ENCODE data around the gene HIPK2.

The HIPK2 gene

DNA sequence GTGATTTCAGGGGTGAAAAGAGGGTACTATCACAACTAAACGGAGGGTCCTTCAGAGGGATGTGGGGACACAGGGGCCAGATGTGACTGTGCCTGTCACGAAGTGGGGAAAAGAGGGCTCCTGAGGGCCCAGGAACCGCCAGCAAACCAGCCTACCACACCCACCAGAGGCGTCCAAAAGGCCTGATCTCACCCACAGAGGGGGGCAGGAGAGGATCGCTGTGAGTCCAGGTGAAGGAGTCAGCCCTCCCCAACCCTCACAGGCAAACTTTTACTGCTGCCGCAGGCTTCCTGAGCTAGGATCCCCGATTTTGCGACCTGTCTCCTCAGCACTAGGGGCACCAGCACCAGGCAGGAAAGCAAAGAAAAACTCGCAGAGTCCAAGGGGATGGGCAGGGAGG is 64.7 kb downstream of the HIPK2 start:
- no peak for DNase-seq

DNA sequence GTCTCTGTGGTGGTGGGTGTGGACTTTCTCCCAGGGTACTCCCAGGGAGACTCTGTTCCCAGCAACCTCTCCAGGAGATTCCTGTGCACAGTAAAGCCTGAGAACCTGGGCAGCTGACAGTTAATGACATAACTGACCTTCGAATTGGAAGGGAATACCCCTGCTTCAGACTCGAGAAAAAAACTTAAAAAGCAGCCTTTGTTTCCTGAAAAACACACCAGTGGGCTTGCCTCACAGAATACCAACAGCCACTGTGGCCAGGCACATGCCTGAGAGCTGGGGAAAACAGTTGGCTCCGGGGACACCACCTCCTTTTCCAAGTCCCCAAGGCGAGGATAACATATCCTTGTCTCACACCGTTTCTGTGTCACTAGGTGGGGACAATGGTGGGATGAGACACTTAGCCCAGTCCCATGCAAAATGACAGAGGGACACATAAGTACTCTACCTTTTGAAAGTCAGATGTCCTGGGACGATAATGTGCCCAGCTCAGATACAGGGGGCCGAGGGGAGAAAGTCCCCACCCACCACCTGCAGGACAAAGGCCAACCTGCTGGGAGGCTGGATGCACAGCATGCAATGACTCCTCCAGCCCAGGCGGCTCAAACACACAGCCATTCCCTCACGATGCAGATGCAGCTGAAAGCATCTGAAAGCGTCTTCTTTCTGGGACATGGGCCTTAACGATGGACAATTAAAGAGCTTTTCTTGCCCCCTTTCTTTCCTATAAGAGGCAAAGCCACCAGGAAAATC is 65.6 kb downstream of the HIPK2 start:
- DNase-seq: no peak

DNA sequence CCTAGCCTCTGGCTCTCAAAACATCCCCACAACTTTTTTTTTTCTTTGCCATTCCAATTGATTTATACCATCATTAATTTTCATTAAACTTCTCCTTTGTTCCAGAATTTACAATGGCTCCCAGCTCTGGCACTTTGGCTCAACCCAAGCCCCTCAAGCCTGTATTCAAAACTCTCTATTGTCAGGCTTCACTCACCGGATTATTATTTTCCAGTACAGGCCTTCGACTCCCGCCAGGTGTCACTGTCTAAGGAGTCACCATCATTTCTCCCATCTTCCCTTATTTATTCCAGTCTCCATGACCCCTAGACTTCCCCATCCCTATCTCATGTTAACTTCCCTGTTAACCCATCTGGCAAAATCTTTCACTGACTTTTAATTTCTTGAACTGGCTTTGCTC is 67.8 kb downstream of the HIPK2 start:
- no peak for DNase-seq

DNA sequence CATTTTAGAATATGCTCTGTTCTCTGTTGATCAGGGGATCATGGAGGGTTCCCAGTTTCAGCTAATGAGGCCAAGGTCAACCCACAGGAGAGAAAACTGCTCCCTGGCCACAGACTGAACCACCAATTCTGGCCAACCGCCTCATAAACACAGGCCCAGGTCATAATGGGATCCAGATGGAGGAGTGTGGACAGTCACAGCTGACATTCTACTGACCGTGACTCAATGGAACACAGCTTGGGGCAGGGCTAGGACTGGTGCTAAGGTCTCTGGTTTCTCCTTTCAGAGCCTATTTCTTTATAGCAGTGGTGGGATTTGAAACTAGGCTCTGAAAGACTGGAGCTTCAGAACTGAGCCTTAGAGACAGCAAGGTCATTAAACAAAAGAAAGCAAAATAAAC is 68.3 kb downstream of the HIPK2 start:
- DNase-seq: no peak

DNA sequence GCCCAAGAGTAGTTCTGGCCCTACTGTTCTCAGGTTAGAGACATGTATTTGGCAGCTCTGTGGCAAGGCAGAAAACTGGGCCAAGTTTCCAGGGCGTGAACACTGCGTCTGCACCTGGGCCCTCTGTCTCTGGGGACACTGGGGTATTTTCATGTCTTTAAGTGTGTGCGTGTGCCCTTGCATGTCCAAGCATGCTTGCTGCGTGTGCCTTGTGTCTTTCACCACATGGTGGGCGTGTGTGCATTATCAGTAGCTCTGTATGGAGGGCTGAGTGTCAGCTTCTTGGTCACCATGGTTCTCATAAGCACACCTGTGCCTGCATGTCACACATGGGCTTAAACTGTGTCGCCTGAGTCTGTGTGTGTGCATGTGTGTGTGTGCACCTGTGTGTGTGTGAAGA is 69.3 kb downstream of the HIPK2 start:
- no peak for DNase-seq

DNA sequence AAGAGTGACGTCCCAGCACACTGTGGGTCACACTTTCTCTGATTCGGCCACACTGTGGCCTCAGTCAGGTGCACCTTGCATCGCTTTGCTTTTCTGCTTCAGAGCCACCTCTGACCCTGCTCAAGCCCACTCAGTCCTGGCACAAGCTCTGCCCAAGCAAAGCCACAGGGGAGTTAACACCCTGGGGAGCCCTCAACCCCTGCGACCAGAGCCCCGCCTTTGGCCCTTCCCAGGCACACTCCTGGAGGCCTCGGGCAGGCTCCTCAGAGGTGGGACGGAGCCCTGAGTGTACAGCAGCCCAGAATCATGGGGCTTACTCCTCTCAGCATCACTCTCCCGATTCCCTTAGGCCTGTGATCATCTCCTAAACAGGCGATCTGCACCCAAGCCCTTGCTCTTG is 71.0 kb downstream of the HIPK2 start:
- no peak for DNase-seq

DNA sequence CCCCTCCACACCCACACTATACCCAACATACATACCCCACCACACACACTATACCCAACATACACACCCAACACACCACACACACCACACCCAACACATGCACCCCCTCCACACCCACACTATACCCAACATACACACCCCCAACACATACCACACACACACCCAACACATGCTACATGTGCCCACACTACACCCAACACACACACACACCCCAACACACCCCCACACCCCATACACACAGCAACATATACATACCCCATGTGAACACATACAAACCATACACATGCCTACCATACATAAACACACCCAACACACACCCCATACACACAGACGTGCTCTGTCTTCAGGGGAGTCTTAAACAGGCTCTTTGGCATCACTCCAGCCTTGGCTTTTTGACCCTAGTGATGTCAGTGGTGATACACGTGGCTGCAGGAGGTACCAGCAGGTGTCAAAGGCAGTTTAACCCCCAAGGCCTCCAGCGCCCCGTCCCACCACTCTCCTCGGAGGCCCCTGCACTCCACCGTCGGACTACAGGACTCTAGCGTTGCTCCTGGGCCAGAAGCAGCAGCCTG is 73.4 kb downstream of the HIPK2 start:
- no peak for DNase-seq

DNA sequence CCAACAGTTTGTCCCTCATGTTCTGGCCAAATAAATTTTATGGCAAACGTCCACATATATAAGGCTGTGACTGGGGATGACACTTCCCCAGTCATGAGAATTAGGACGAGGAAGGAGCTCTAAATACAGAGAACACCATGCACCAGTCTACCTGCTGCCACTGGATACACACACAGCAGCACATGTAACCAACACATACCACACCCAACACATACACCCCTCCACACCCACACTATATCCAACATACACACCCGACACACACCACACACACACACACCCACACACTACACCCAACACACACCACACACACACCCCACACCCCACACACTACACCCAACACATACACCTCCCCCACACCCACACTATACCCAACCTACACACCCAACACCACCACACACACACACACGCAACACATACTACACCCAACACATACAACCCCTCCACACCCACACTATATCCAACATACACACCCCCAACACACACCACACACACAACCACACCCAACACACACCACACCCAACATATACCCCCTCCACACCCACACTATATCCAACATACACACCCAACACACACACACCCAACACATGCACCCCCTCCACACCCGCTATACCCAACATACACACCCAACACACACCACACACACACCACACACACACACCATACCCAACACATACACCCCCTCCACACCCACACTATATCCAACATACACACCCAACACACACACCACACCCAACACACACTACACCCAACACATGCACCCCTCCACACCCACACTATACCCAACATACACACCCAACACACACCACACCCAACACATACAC is 74.1 kb downstream of the HIPK2 start:
- no peak for DNase-seq

DNA sequence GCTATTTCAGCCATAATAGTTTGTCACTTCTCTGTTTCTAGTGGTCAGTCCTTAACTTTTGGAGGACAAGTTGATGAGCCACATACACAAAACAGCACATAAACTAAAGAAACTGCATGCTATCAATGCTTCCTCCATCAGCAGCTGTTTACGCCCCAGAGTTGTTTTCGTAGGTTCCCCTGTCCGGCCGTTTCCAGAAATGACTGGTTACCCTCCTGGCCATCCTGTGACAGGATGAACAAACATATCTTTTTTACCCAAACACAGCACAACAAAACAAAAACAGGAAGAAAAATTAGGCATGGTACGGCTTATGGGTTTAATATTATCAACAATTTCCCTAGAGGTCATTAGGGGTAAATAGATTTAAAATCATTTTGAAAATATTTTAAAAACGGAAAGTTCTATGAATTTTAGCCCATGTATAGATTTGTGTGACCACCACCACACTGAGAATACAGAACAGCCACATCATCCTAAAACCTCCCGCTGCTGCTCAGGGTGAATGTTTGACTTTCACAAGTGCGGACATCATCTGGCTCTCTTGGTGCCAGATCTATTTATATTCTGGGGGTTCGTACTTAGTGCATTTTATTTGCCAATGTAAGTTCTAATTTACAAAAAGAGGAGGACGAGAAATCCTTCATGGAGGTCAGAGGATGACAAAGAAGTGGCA is 74.8 kb downstream of the HIPK2 start:
- no peak for DNase-seq

DNA sequence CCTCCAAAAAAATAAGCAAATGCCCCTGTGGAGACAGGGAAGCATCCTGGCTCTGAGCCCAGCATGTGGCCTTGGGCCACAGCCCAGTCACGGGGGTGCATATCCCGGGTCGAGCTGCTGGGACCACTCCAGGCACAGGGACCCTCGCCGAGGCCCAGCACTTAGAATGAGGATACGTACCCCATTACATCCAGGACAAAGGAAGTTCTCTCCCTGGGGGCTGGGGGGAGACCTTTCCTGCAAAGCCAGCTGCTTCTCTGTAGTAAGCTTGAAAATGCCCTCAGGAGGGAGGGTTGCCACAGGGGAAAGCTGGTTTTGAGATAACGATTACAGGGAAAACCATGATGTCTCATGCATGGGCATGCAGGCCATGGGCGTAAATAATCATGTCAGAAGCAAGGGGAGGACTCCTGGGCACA is 75.5 kb downstream of the HIPK2 start:
- DNase-seq: no peak

DNA sequence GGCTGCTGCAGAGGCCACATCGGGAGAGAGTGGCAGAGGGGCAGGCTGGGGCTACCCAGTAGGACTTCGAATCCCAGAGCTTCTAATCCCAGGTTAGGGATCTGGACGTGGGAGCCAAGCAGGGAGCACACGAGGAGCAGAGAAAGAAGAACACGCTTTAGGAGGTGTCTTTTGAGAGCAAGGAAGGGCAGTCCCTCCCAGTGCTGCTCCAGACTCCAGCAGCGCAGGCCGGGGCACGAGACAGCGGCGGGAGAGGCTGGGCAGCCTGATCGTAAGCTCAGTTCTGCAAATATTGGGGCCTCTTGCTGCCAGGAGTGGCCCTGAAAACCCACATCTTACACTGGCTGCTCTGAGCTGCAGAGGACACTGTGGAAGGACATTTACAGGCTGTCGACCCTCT is 75.9 kb downstream of the HIPK2 start:
- no peak for DNase-seq

DNA sequence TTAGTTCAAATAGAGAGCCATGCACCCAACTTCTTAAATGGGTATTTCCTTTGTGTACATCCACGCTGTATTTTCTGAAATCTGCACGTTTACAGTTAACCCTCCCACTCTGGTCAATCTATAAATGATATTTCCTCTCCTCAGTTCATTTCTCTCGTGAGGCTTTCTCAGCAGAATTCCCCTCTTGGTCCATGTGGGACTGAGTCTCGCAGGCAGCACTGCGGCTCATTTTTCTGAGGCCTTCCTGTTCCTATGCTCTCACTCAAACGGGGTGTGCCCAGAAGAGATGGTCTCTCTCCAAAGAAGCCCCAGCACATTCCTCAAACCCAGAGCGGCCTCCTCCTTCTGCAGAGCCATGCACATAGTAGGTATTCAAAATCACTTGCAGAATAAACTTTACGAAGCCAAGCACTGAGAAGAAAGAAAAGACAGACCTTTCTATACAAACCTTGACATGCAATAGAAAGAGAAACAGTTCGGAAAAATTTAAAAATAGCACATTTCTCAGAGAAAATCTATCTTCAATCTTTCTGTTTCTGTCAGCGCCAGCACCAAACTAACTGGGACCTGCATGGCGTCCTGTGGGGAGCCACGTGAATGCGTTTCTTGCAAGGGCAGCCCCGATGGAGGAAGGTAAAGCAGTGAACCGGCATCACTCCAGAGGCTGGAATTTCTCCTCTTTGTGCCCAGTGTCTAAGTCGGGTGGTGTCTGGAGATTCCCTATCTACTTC is 77.1 kb downstream of the HIPK2 start:
- no peak for DNase-seq

DNA sequence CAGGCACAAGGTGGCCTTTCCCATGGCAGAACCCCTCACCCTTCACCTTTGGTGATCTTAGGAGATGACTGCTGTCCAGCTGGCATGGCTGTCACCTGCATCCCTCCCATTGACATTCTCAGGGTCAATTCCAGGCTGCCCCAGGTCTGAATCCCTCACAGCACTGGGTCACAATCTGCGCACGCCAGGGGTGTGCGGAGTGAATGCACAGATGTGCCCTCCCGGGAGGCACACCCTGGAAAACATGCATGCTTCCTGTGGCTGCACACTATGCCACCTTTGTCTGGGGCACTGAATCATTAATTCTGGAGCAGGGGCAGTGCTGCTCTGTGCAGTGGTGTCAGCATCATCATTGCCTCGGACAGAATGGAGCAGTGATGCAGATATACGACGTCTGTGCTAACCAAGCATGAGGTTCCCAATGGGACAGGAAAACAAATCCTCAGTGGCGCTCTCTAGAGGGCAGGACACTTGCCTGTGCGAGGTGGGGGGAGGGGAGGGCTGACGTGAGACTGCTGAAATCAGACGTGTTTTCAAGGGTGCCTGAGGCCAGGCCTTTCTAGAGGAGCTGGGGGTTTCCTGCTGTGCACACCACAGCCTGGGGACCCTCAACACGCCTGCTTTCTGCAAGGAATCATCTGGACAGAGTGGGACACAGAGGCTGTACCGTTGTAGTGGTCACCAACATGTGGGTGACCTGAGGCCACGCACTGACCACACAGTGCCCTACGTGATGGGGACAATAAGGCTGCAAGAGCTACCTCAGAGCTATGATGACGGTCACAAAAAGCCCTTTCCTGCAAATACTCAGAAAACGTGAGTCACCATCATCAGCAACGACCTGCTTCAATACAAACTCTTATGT is 77.9 kb downstream of the HIPK2 start:
- DNase-seq: no peak

DNA sequence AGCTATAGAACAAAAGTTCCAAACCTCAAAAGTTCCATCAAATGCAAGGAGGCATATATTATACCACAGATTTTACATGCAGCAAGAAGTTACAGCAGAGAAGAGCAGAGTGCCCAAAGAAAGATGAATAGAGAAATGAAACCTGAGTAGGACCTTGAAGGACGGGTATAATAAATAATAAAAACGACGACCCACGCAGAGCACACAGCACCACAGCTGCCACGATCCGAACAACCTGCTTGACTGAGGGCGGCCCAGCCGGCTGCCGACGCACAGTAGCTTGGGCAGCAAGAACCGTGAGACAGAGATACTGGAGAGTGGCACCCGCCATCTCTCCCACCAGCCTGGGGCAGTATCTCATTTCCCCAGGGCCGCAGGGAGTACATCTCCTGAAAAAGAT is 79.0 kb downstream of the HIPK2 start:
- no peak for DNase-seq

DNA sequence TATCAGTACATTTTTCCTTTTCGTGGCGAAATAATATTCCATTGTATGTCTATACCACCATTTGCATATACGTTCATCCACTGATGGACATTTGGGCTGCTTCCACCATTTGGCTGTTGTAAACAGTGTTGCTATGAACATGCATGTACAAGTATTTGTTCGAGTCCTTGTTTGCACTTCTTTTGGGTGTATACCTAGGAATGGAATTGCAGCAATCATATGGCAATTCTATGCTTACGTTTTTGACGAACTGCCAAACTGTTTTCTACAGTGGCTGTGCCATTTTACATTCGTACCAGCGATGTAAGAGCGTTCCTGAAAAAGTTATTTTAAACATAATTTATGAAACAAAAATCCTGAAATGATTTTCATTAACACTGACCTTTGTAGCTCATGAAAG is 79.5 kb downstream of the HIPK2 start:
- no peak for DNase-seq

DNA sequence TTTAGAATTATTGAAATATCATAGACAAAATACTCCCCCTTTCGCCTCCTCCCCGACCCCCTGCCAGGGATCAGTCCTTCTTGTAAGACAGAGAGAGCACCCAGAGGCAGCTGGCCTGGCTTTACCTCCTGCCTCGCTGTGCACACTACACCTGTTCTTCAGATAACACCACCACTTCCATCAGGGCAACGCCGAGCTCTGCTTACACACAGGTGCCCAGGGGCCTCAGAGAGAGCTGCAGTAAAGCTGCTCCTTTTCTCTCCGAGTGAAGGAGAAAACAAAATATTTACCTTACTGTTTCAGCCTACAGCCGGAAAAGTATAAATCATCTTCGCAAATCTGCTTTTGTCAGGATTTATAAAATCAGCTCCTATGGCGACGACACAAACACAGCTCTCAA is 80.7 kb downstream of the HIPK2 start:
- no peak for DNase-seq

DNA sequence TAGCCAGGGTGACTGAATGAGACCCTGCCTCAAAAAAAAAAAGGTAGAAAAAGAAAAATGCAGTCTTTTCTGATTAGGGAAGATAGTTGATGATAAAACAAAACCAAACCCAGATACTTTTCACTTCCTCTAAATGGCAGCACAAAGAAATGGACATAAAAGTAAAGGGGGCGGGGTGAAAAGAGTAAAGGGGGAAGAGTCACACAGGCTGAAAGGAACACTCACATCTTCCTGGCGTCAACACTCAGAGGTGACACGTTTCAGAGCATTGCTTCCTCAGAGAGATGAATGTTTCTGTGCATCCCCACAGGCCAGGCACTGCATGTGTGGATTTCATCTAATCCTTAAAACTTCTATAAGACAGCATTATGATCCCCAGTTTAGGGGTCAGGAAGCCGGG is 81.2 kb downstream of the HIPK2 start:
- no peak for DNase-seq

DNA sequence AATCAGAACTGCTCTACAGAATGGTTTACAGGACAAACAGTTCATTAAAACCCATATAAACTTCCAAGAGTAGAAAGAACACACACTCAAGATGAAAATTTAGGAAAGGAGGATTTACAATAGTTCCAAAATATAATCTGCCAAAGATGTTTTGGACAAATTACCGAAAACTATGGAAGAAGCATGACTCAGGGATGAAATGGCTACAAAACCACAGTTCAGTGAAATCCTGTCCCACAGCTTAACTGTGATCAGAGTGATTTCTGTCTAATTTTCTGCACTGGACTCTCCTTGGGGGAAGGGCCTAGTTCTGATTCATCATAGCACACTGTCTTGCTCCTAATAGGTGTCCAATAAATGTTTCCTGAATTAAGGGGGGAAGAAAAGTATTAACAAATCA is 82.2 kb downstream of the HIPK2 start:
- no peak for DNase-seq

DNA sequence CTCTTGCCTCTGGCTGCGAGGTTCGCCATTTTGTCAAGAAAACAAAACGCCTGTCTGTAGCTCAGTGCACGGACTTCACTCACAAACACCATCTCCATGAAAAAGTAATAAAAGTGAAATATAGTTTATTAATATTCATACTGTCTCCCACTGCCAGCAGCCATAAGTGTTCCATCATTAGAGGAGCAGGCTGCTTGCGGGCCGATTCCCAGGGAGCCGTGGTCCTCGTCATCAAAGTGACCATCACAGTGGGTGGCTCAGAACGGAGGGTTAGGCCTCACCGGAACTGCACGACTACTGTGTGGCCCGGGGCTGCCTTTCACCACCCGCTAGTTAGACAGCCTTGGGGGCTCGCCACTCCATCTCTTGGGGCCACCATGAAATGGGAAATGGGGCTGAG is 82.7 kb downstream of the HIPK2 start:
- DNase-seq: no peak

DNA sequence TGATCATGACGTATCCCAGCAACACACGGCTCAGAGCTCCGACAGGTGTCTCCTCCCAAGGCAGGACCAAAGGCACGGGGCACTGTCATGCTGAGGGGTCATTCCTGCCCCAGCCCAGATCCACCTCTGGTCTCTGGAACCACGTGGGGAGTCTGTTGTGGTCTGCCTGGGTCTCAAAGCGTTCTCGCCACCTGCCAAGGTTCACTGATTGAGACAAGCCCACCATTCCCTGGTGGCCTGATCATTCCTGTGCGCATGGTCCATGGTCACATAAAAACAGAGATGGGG is 83.5 kb downstream of the HIPK2 start:
- no peak for DNase-seq

DNA sequence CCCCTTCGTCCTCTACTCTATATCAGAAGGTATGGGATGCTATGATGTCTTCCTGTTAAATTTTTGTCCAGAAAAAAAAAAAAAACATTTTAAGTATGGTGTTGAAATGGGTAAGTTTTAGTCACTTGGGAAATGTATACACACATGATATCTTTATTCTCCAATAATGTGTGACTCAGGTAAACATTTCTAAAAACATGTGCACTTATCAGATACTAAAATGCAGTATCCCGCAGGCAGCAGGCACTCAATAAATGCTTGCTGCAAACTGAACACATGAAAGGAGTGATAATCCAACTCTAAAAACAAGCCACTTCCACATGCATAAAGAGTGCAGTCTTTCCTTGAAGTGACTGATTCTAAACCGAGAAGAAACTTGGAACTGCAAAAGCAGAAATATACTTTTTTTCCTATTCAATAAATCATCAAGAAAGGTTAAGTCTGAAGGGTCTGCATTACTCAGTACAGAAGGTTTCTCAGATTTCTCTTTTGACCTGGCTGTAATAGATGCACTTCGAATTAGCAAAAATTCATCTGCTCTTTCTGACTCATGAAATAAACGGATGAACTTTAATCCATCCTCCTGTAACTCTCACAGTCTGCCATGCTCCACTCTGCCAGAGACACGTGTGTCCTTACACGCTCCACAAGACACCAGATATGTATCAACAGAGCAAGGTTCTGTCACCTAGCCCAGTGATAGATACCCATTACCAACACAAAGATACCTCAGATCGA is 84.0 kb downstream of the HIPK2 start:
- no peak for DNase-seq

Measured in T1000 (cell line).